GM19238 (cell line): Measurements from ENCODE around the gene OXSR1.
A peak's percentile ranks its signal among the peaks of the same experiment; 100 is the strongest.

Source experiments
- DNase-seq: peaks from one replicate; pipeline ENCODE4 v3.0.0; 2011; ENCODE audit warnings: low spot score; ENCODE audit not compliant: insufficient read length

OXSR1 gene

DNA sequence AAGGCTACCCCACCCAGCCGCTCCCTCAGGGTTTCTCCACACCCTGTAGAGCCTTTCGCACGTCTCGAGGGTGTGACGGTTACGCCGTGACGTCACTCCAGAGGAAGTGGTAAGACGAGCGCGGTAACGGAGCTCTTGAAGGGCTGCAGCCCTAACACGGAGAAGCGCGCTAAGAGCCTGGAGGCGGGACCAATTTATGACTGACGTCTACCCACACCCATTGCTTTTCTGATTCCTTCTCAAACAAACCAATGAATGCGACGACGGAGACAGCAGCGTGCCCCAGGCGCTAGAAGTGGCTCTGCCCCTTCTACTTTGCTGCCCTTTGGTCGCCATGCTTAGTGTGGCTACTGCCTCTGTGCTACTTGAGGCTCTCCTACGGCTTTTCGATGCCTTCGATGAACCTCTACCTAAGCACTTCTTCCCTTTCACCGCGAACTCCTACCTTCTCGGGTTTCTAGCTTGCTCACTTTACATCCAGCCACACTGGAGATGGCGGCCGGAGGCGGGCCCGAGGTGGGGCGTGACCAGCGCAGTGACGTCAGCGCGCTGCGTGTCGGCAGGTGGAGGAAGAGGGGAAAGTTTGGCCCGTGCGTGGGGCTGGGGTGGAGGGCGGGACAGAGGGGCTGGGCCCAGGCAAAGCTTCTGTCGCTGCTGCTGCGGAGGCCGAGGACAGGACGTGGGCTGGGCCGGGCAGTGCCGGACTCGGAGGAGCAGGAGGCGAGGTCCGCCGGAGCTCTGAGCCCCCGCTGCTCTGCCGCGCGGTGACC lies at the start of gene OXSR1:
Gene OXSR1, plus strand, starts transcription at position 586 of the 770 bp plus-strand sequence. CDS start 340 bp downstream, outside the sequence.
- peak; percentile 85 for DNase-seq

DNA sequence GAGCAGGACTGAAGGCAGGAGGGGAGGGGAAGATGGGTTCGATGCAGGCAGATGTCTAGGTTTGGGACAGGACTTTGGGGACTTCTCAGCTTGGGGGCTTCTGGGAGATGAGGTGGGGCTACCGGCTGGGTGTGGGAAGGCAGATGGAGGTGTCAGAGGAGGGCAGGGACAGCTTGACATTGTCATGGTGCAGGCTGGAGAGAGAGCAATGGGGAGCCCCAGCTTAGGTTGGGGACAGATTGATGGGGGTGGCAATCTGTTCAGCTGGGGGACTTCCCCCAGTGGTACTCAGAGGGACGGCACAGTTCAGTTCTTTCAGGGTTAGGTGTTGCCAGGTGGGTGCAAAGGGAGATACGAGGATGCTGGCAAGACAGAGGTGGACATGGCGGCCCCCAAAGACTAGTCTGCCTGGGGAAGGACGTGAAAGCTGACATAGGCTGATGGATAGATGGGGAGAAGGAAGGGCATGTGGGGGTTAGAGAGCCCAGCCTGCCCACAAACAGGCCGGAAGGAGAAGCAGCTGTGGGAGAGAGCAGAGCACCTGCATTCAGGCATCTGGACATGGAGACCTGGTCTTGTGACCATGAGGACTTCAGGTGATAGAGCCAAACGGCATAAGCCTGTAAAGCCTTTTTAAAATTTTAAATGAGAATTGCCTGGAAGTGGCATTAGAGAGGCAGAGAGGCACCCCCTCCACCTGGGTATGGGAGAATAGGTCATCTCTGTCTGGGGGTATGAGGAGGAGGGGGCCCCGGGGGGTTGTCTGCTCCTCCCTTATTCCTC lies 49.5 kb upstream of the OXSR1 start:
- DNase-seq = no peak

- DNase-seq = no peak
Measured at GRCh38 chr3:38116471-38117162, 48.7 kb upstream of the OXSR1 start.

DNA sequence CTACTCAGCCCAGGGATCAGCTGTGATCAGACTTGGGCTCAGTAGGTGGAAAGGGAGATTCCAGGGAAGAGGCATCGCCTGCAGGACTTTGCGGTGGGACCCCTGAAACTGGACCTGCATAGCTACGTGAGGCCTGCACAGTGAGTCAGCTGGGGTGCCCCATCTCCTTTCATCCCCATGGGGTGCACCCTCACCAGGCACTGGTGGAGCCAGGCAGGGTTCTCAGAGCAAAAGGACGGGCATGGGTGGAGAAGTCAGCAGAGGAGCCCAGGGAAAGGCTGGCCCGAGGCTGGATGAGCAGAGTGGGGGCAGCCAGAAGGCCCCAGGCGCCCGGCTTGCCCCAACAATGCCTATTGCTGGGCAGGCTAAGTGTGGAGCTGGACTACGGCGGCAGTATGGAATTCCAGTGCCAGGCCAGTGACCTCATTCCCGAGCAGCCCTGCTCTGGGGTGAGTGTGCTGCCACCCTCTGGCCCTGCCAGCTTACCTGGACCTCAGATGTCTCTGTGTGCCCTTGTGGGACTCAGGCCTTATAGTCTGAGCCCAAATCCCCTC lies 48.1 kb upstream of the OXSR1 start:
- no peak for DNase-seq

DNA sequence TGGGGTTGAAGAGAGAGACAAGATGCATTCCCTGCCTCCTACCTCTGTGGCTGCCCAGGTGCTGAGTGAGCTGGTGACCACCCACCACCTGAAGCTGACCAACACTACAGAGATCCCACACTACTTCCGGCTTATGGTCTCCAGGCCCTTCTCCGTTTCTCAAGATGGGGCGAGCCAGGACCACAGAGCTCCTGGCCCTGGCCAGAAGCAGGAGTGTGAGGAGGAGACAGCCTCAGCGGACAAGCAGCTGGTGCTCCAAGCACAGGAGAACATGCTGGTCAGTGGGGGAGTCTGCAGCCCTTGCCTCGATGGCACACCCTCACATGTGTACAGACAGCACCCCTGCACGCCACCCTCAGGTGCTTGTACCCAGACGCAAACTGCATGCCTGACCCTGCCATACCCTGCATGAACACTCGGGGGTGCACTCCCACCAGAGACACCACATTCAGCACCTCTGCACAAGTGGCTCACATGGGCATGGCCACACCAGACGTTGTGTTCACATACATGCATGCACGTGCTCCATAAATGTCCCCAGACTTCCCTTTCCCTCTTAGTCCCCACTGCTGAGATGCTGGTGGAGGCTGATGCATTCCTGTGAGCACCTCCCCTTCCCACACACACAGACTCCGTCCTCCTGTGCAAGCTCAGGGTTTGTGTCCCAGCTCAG lies 47.5 kb upstream of the OXSR1 start:
- peak; percentile 67 for DNase-seq

DNA sequence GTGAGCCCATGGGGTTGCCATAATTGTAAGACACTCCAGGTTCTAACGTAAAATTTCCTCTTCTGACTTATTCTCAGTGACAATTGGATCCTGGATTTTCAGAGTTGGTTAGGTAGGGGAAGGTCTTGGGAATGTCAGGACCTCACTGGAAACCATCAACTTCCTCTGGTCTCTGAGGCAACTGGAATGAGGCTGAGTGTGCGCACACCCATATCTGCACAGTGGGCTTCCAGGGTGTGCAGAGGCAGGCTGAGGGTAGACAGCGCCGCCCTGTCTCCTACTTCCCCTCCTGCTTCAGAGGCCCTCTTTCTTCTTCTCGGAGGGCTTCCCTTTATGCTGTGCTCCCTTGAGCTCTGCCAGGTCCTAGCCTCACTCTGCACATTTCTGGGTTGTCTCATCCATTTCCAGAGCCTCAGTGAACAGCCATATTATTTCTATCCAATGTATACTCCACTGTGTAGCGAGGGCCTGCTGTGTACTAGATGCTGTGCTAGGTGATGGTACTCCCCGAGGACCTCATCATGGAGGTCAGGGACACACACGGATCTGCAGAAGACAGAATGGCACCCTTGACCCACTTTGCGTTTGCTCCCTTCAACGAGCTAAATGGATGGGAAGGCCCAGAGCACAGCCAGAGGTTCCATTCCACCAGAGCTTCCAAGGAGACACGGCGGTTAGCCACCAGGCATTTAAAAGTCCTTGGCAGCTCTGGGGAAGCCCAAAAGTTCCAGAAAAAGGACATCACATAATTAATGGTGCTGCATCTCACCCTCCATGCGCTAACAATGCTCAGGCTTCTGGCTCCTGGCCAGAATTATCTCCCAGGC lies 46.7 kb upstream of the OXSR1 start:
- no peak for DNase-seq

DNA sequence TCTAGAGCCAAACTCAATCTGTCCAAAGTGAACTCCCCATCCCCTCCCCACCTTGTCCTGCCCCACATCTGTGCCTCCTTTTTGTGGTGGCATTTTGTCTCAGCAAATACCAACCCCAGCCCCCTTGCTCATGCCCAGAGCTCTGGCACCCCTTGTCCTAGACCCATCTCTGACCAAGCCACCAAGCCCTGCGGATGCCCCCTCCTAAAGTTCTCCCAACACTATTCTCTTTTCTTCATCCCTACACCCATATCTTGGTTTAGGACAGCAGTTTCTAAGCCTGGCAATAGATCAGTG lies 46.1 kb upstream of the OXSR1 start:
- no peak for DNase-seq

DNA sequence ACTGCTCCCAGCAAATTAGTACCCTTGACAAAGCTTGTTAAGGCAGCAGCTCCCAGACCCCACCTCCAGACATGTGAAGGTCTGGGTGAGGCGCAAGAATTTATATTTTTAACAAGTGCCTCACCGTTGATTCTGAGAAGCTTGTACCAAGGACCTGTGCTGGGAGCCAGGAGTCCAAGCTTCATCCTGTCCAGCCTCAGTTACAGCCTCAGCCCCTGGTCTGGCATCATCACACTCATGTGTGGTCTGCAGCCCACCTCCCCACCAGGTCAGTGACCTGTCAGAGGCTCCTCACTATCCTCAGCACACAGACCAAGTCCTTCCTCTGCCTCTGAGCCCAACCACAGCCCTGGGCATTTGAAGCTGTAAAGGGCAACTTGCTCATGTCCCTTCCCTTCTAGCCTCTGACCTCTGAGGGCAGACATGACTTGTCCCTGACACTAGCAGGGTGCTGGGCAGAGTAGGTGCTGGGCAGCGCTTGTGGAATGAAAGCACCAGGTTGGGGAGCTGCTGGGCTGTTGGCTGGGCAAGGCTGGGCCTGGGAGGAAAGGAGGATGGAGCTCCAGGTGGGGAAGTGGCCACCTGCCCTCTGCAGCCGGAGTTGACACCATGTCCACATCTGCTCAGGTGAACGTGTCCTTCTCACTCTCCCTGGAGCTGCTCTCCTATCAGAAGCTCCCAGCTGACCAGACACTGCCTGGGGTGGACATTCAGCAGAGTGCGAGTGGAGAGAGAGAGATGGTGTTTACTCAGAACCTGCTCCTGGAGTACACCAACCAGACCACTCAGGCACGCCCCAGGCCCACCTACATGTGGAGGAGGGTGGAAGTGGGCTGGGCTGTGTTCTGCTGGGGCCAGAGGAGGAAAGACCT lies 45.3 kb upstream of the OXSR1 start:
- DNase-seq = no peak

GRCh38 chr3:38120693-38121450 lies 44.5 kb upstream of the OXSR1 start:
- no peak for DNase-seq

GRCh38 chr3:38121451-38121831 lies 43.9 kb upstream of the OXSR1 start:
- no peak for DNase-seq

GRCh38 chr3:38121832-38122461 lies 43.4 kb upstream of the OXSR1 start:
- DNase-seq = no peak

DNA sequence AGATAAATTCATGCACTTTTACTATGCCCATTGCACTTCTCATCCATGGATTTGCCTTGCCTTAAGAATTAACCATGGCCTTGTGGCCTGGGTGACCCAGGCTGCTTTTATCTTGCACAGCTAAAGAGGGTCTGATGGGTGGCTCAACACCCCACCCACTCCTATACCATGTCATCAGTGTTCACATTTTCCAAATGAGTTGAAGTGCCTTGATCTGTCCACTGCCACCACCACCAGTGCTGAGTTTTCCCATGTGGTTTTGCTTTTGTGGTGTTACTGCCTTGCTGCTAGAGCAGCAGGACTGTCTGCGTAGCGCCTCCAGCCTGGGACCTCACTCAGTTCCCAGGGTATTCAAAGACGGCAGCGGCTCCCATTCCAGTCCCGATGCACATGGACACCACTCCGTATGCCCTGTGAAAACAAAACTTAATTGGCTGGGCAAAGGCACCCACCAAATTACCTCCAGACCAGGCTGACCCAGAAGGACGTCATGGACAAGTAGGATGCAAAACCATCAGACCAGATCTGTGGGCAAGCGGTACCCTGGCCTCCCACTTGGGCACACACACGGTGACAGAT lies 42.5 kb upstream of the OXSR1 start:
- no peak for DNase-seq

- no peak for DNase-seq
Measured at GRCh38 chr3:38124324-38125122, 40.8 kb upstream of the OXSR1 start.

DNA sequence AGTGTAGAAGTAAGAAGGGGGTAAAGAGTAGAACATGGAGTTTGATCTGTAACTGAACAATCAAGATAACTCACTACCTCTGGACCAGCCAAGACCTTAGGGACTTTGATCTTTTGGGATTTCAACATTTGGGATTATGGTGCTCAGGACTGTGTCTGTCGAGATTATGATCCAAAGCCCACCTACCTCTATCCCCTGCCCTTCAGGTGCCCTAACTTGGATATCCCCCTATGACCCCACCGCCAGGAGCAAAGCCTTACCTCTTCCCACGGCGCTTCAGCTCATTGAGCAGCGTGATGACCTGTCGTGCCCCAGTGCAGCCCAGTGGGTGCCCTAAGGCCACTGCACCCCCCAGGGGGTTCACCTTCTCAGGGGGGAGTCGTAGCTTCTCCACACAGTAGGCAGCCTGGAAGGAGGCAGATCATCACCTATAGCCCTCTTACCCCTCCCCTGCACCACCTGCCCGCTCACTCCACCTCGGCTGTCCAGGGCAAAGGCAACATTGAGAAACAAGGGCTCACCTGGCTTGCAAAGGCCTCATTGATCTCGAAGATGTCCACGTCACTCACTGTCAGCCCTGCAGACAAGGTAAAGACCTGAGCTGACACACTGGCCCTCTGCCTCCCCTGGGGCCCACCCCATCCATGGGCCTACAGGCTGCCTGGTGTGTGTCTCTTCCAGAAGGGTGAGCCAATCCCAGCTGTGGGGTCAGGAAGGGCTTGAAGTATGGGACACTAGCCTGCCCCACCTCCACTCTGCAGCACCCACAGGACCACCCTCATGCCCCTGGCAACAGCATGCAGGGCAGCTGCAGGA lies 39.8 kb upstream of the OXSR1 start:
- DNase-seq = no peak

- no peak for DNase-seq
Measured at GRCh38 chr3:38126121-38126892, 39.0 kb upstream of the OXSR1 start.
